BLaER1 treated with 17β-estradiol and CSF1 and Interleukin-3, amounts not matched to agents 10 nM and 100 nM (cell line): ENCODE results near the gene LINGO1.
A peak's percentile ranks its signal among the peaks of the same experiment; 100 is the strongest.

ENCODE experiments used
- H3K27ac ChIP-seq, 11 experiments: shearing (Covaris generic); formaldehyde crosslinking; 2 replicates each; pipeline ENCODE4 v1.8.1; 2022
- H3K27me3 ChIP-seq, 11 experiments: shearing (Covaris generic); formaldehyde crosslinking; 2 replicates each; pipeline ENCODE4 v1.8.1; 2022
- H3K36me3 ChIP-seq, 11 experiments: shearing (Covaris generic); formaldehyde crosslinking; 2 replicates each; pipeline ENCODE4 v1.8.1; 2022
- H3K4me1 ChIP-seq, 10 experiments: shearing (Covaris generic); formaldehyde crosslinking; 2 replicates each; pipeline ENCODE4 v1.8.1; 2022
- H3K4me2 ChIP-seq, 11 experiments: shearing (Covaris generic); formaldehyde crosslinking; 2 replicates each; pipeline ENCODE4 v1.8.1; 2022
- H3K4me3 ChIP-seq, 10 experiments: shearing (Covaris generic); formaldehyde crosslinking; 2 replicates each; pipeline ENCODE4 v1.8.1; 2022
- H3K9ac ChIP-seq, 11 experiments: shearing (Covaris generic); formaldehyde crosslinking; 2 replicates each; pipeline ENCODE4 v1.8.1; 2022
- H3K9me3 ChIP-seq, 11 experiments: shearing (Covaris generic); formaldehyde crosslinking; replicated peaks in 1 of 11; 2 replicates each; pipeline ENCODE4 v1.8.1; 2022
- H4K20me1 ChIP-seq, 11 experiments: shearing (Covaris generic); formaldehyde crosslinking; 2 replicates each; pipeline ENCODE4 v1.8.1; 2022
- Cebpa-rat ChIP-seq, 11 experiments: shearing (Covaris generic); IDR thresholded peaks; 2 replicates each; pipeline ENCODE4 v1.8.1; 2022

The LINGO1 gene

GRCh38 chr15:77639431-77639830 lies 6.7 kb upstream of the LINGO1 start:
- no peak overlapping the region for H3K9ac ChIP-seq
- TF ChIP-seq Cebpa-rat (IDR thresholded peaks at IDR 0.05): no peak
- no peaks in the 10 kb centered on the region for H3K36me3 ChIP-seq
- H3K4me3 ChIP-seq: no peak overlapping the region
- H3K4me1 ChIP-seq: peaks cover 0 to 5% (median 0%) of the 10 kb centered on the region in 10 experiments; a peak in 3 of 20 replicates
- peaks cover 0 to 42% (median 0%) of the 10 kb centered on the region in 11 experiments; a peak in 6 of 22 replicates for H4K20me1 ChIP-seq
- no peak overlapping the region for H3K27ac ChIP-seq
- no peaks in the 10 kb centered on the region for H3K9me3 ChIP-seq
- H3K27me3 ChIP-seq: peaks cover 17 to 29% (median 24%) of the 10 kb centered on the region in 11 experiments
- H3K4me2 ChIP-seq: no peak overlapping the region

- Histone ChIP-seq H3K27ac (no peak overlapping the region), H3K4me3 (no peak overlapping the region), H3K36me3 (no peaks in the 10 kb centered on the region), H3K9ac (no peak overlapping the region), H4K20me1 (peaks cover 0 to 48% (median 8%) of the 10 kb centered on the region in 11 experiments; a peak in 11 of 22 replicates), H3K9me3 (no peaks in the 10 kb centered on the region), H3K4me2 (no peak overlapping the region), H3K27me3 (peaks cover 31 to 42% (median 38%) of the 10 kb centered on the region in 11 experiments), H3K4me1 (peaks cover 0 to 18% (median 10%) of the 10 kb centered on the region in 10 experiments; a peak in 14 of 20 replicates)
- TF ChIP-seq Cebpa-rat (IDR thresholded peaks at IDR 0.05): no peak
These were observed 5.4 kb upstream of the LINGO1 start for GRCh38 chr15:77637851-77638692.

GRCh38 chr15:77636209-77636608 lies 3.5 kb upstream of the LINGO1 start:
- no peak overlapping the region for H3K27ac ChIP-seq
- peaks cover 50 to 61% (median 57%) of the 10 kb centered on the region in 11 experiments for H3K27me3 ChIP-seq
- no peak for TF ChIP-seq Cebpa-rat (IDR thresholded peaks at IDR 0.05)
- H3K36me3 ChIP-seq: no peaks in the 10 kb centered on the region
- peaks cover 0 to 49% (median 13%) of the 10 kb centered on the region in 11 experiments; a peak in 14 of 22 replicates for H4K20me1 ChIP-seq
- H3K4me1 ChIP-seq: peaks cover 0 to 32% (median 16%) of the 10 kb centered on the region in 10 experiments; a peak in 16 of 20 replicates
- no peaks in the 10 kb centered on the region for H3K9me3 ChIP-seq
- no peak overlapping the region for H3K4me2 ChIP-seq
- no peak overlapping the region for H3K9ac ChIP-seq
- H3K4me3 ChIP-seq: no peak overlapping the region

GRCh38 chr15:77634266-77634962 lies 1.7 kb upstream of the LINGO1 start:
- Histone ChIP-seq H3K27me3 (peaks cover 68 to 79% (median 75%) of the 10 kb centered on the region in 11 experiments), H3K4me3 (no peak overlapping the region), H3K36me3 (no peaks in the 10 kb centered on the region), H3K9me3 (no peaks in the 10 kb centered on the region), H4K20me1 (peaks cover 0 to 67% (median 17%) of the 10 kb centered on the region in 11 experiments; a peak in 15 of 22 replicates), H3K4me2 (peak overlapping the region in 10 of 11 experiments; percentile 25 to 99 (median 58); a peak in 16 of 22 replicates), H3K27ac (no peak overlapping the region), H3K9ac (no peak overlapping the region), H3K4me1 (peaks cover 0 to 32% (median 16%) of the 10 kb centered on the region in 10 experiments; a peak in 16 of 20 replicates)
- TF ChIP-seq Cebpa-rat (IDR thresholded peaks at IDR 0.05): no peak

- TF ChIP-seq Cebpa-rat (IDR thresholded peaks at IDR 0.05): no peak
- Histone ChIP-seq H3K27me3 (peaks cover 73 to 84% (median 80%) of the 10 kb centered on the region in 11 experiments), H3K27ac (no peak overlapping the region), H3K4me3 (peak overlapping the region in 2 of 10 experiments; percentile 58 to 70; a peak in 2 of 20 replicates), H3K36me3 (no peaks in the 10 kb centered on the region), H3K9ac (no peak overlapping the region), H3K9me3 (no peaks in the 10 kb centered on the region), H3K4me2 (peak overlapping the region; percentile 75 to 99 (median 97)), H4K20me1 (peaks cover 0 to 69% (median 20%) of the 10 kb centered on the region in 11 experiments; a peak in 15 of 22 replicates), H3K4me1 (peaks cover 0 to 32% (median 16%) of the 10 kb centered on the region in 10 experiments; a peak in 16 of 20 replicates)
These were observed 1.2 kb upstream of the LINGO1 start for GRCh38 chr15:77633913-77634265.

- Histone ChIP-seq H3K4me2 (peak overlapping the region; percentile 75 to 99 (median 97)), H3K27ac (no peak overlapping the region), H3K4me1 (peaks cover 0 to 32% (median 16%) of the 10 kb centered on the region in 10 experiments; a peak in 16 of 20 replicates), H3K9ac (peak overlapping the region in 9 of 11 experiments; percentile 2 to 66 (median 43); a peak in 15 of 22 replicates), H4K20me1 (peaks cover 0 to 66% (median 20%) of the 10 kb centered on the region in 11 experiments; a peak in 15 of 22 replicates), H3K4me3 (peak overlapping the region; percentile 43 to 70 (median 58)), H3K9me3 (no peaks in the 10 kb centered on the region), H3K27me3 (peaks cover 73 to 90% (median 86%) of the 10 kb centered on the region in 11 experiments), H3K36me3 (no peaks in the 10 kb centered on the region)
- no peak for TF ChIP-seq Cebpa-rat (IDR thresholded peaks at IDR 0.05)
These were observed 611 bp upstream of the LINGO1 start for GRCh38 chr15:77633134-77633912.

- Histone ChIP-seq H3K36me3 (no peaks in the 10 kb centered on the region), H4K20me1 (peaks cover 0 to 54% (median 20%) of the 10 kb centered on the region in 11 experiments; a peak in 15 of 22 replicates), H3K27me3 (peaks cover 73 to 98% (median 87%) of the 10 kb centered on the region in 11 experiments), H3K9ac (peak overlapping the region in 10 of 11 experiments; percentile 29 to 62 (median 50); a peak in 15 of 22 replicates), H3K9me3 (no peaks in the 10 kb centered on the region), H3K4me1 (peaks cover 0 to 32% (median 16%) of the 10 kb centered on the region in 10 experiments; a peak in 16 of 20 replicates), H3K4me3 (peak overlapping the region; percentile 43 to 70 (median 58)), H3K4me2 (peak overlapping the region; percentile 75 to 99 (median 97)), H3K27ac (no peak overlapping the region)
- TF ChIP-seq Cebpa-rat (IDR thresholded peaks at IDR 0.05): no peak
These were observed 773 bp downstream of the LINGO1 start for GRCh38 chr15:77631745-77632533.
